HL-60 (cell line): ENCODE results near the gene CYP27B1.

Experiments used
- DNase-seq, 2 experiments: peaks; one replicate each; pipeline ENCODE4 v3.0.0-alpha.2; 2010 to 2020; ENCODE audit warnings: low read depth in 1 of 2, low spot score in 1 of 2
- H3K27ac ChIP-seq: fragments of 250-450 bp; sonication (Bioruptor Pico); replicated peaks from 2 replicates; pipeline ENCODE4 v1.5.1; 2020; ENCODE audit warnings: mild to moderate bottlenecking, moderate library complexity
- H3K27me3 ChIP-seq: fragments of 250-450 bp; sonication (Bioruptor Pico); 2 replicates; pipeline ENCODE4 v1.5.1; 2021; ENCODE audit warnings: mild to moderate bottlenecking, moderate library complexity; ENCODE audit not compliant: insufficient read depth, poor library complexity, severe bottlenecking
- H3K4me3 ChIP-seq: replicated peaks from 2 replicates; pipeline ENCODE4 v1.5.1; 2011; ENCODE audit warnings: mild to moderate bottlenecking, control low read depth, low read length; ENCODE audit not compliant: insufficient read depth
- CTCF ChIP-seq: IDR thresholded peaks from one replicate; pipeline ENCODE4 v1.5.1; 2011; ENCODE audit warnings: low read length, control low read depth, inconsistent platforms; ENCODE audit not compliant: insufficient read depth
- GABPA ChIP-seq: IDR thresholded peaks from 2 replicates; pipeline ENCODE4 v1.6.1; 2012; ENCODE audit warnings: low read depth
- POLR2AphosphoS5 ChIP-seq: IDR thresholded peaks from 2 replicates; pipeline ENCODE4 v1.6.1; 2012; ENCODE audit warnings: low read depth
- SPI1 ChIP-seq: IDR thresholded peaks from 2 replicates; pipeline ENCODE4 v1.6.1; 2012; ENCODE audit warnings: low read depth, mild to moderate bottlenecking, borderline replicate concordance
- TF ChIP-seq, protein P1 (sequence below): IDR thresholded peaks from 2 replicates; pipeline ENCODE4 v1.6.1; 2012; ENCODE audit warnings: low read depth; ENCODE audit not compliant: insufficient replicate concordance

CYP27B1 gene

DNA sequence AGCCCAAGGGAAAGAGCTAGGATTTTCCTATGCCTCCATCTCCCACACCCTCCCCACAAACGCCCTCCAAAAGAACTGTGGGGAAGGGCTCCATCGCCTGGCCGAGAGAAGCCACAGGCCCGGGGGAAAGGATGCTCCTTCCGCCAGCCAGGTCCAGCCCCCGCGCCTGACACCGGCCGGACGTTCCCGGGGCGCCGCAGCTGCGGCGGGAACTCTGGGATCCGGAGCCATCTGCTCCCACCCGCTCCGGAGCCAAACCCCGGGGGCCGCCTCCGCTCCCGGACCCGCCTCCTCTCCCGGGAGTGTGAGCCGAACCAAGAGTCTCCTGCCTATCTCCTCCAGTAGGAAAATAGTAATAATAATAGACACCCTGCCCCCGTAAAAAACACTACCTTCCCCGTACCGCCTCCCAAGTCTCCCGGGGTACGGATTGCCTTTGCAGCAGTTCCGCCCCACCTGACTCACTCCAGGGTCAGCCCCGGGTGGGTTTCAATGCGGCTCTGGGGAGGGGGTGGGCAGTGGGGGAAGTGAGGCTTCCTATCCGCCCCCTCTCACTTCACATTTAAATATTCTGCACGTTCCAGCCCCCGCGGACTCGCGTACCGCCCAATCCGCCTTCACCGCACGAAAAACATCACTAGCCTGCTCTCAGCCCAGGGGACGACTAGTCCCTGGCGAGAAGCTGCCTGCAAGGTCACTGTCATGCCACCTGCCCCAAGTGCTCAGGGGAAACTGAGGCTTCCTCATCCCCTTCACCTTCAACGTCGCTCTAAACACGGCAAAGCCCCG, 30.7 kb downstream of the CYP27B1 start:
- Histone ChIP-seq H3K27me3 (no peaks in the 10 kb centered on the region), H3K4me3 (no peak overlapping the region), H3K27ac (no peak overlapping the region)
- no peak for DNase-seq
- TF ChIP-seq, protein P1, sequence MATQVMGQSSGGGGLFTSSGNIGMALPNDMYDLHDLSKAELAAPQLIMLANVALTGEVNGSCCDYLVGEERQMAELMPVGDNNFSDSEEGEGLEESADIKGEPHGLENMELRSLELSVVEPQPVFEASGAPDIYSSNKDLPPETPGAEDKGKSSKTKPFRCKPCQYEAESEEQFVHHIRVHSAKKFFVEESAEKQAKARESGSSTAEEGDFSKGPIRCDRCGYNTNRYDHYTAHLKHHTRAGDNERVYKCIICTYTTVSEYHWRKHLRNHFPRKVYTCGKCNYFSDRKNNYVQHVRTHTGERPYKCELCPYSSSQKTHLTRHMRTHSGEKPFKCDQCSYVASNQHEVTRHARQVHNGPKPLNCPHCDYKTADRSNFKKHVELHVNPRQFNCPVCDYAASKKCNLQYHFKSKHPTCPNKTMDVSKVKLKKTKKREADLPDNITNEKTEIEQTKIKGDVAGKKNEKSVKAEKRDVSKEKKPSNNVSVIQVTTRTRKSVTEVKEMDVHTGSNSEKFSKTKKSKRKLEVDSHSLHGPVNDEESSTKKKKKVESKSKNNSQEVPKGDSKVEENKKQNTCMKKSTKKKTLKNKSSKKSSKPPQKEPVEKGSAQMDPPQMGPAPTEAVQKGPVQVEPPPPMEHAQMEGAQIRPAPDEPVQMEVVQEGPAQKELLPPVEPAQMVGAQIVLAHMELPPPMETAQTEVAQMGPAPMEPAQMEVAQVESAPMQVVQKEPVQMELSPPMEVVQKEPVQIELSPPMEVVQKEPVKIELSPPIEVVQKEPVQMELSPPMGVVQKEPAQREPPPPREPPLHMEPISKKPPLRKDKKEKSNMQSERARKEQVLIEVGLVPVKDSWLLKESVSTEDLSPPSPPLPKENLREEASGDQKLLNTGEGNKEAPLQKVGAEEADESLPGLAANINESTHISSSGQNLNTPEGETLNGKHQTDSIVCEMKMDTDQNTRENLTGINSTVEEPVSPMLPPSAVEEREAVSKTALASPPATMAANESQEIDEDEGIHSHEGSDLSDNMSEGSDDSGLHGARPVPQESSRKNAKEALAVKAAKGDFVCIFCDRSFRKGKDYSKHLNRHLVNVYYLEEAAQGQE, result no peak
- TF ChIP-seq CTCF (no peak), SPI1 (no peak)

- TF ChIP-seq, protein P1, result no peak
- TF ChIP-seq GABPA, result no peak
- TF ChIP-seq CTCF, result no peak
- no peak for TF ChIP-seq POLR2AphosphoS5
Measured at GRCh38 chr12:57735198-57735855, 31.6 kb downstream of the CYP27B1 start.

GRCh38 chr12:57734591-57734990, 32.3 kb downstream of the CYP27B1 start:
- DNase-seq, result no peak
- no peak for TF ChIP-seq CTCF
- no peak for TF ChIP-seq POLR2AphosphoS5
- TF ChIP-seq, protein P1, result no peak
- TF ChIP-seq GABPA, result no peak
- TF ChIP-seq SPI1, result no peak
- H3K27me3 ChIP-seq, result no peaks in the 10 kb centered on the region
- H3K4me3 ChIP-seq, result no peak overlapping the region
- H3K27ac ChIP-seq, result no peak overlapping the region

More at GRCh38 chr12:57735198-57735855, 31.6 kb downstream of the CYP27B1 start:
- Histone ChIP-seq H3K27me3 (no peaks in the 10 kb centered on the region), H3K4me3 (no peak overlapping the region), H3K27ac (no peak overlapping the region)
- no peak for DNase-seq
